HUES6 (cell line): ENCODE data around the gene RHBDD1.
A peak's percentile ranks its signal among the peaks of the same experiment; 100 is the strongest.

ENCODE experiments used
- H3K27ac ChIP-seq: 2 replicates; pipeline ENCODE4 v1.7.0; 2013; ENCODE audit warnings: low read depth, mild to moderate bottlenecking, low read length, inconsistent platforms
- H3K27me3 ChIP-seq: 2 replicates; pipeline ENCODE4 v1.6.1; 2013; ENCODE audit warnings: low read length; ENCODE audit not compliant: control insufficient read depth, insufficient read depth
- H3K36me3 ChIP-seq: 2 replicates; pipeline ENCODE4 v1.6.1; 2013; ENCODE audit warnings: low read length; ENCODE audit not compliant: control insufficient read depth, insufficient read depth
- H3K4me1 ChIP-seq: 2 replicates; pipeline ENCODE4 v1.6.1; 2013; ENCODE audit warnings: low read length; ENCODE audit not compliant: control insufficient read depth, insufficient read depth
- H3K4me3 ChIP-seq: 2 replicates; pipeline ENCODE4 v1.5.1; 2013; ENCODE audit warnings: low read depth, low read length
- H3K9ac ChIP-seq: one replicate; pipeline ENCODE4 v1.6.1; 2013; ENCODE audit warnings: mild to moderate bottlenecking, low read length
- H3K9me3 ChIP-seq: 2 replicates; pipeline ENCODE4 v1.6.1; 2013; ENCODE audit warnings: low read depth, low read length; ENCODE audit not compliant: control insufficient read depth, insufficient read depth

Gene RHBDD1

DNA sequence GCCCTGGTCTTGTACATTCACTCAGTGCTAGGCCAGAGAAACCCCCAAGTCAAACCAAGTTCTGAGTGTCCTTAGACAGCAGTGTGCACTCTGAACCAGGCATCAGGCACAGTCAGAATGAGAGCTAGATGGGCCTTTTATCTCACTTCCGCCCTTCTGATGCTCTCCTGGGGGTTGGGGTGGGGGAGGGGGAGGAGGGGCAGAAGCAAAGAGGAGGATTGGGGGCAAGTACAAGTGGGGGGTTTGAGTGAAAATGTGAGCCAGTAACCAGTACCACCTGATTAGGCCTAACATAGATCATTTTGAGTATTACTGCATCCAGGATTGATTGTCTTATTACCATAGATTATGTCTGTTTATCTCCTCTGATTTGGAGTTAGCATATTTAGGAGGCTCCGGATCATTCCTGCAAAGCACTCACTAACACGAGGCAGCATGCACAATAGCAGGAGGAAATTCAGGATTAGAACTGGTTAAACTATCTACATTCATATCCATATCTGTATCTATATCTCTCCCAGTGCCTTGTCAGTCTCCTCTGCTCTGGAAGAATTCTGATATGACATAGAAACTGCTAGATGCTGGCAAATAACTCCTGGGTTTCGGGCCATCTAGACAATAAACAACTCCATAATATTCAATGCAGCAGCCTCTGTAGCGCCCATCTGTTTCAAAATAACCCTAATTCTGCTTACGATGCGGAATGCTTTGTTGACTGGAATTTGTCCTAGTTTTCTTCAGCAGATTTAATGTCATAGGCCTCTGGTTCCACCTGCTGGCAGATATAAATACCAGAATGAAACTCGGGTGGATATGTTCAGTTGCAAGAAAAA lies 149.1 kb downstream of the RHBDD1 start:
- Histone ChIP-seq H3K9me3 (no peaks in the 10 kb centered on the region), H3K4me3 (no peak overlapping the region), H3K27me3 (no peaks in the 10 kb centered on the region), H3K9ac (no peak overlapping the region), H3K4me1 (peaks cover 14% of the 10 kb centered on the region), H3K36me3 (no peaks in the 10 kb centered on the region), H3K27ac (0 out of 2 replicates have a peak overlapping the region, but pooled peaks have one; percentile 38)

DNA sequence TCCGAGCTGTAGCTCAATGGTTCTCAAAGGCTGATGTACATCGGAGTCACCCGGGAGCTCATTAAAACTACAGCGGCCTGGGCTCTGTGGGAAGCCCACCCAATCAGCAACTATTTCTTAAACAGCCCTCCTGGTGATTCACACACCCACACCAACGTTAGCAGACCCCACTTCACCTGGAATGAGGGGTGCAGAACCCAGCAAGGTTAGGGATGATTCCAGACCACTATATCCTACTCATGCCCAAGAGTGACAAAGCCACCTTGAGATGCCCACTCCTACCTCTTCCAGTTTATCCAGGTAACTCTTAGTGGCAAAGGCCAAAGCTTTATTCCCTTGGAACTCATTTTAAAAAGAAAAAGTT lies 149.7 kb downstream of the RHBDD1 start:
- H3K4me1 ChIP-seq = peaks cover 14% of the 10 kb centered on the region
- H3K4me3 ChIP-seq = no peak overlapping the region
- no peak overlapping the region for H3K27ac ChIP-seq
- H3K9ac ChIP-seq = no peak overlapping the region
- no peaks in the 10 kb centered on the region for H3K36me3 ChIP-seq
- H3K27me3 ChIP-seq = no peaks in the 10 kb centered on the region
- H3K9me3 ChIP-seq = no peaks in the 10 kb centered on the region

DNA sequence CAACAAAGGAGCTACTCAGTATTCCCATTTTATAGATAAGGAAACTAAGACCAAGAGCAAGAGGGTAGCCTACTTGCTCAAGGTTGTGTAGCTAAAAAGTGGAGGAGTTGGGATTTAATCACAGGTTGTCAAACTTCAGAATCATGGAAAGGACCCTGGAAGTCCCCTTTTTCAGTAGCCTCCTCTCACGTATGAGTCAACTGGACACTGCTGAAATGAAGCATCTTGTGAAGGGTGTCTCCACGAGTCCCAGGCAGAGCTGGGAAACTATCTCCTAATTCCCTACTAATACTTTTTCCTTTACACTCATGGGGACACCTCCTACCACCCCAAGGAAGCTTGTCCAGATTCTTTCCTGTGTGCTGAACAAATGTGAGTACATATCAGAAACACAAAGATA lies 155.8 kb downstream of the RHBDD1 start:
- Histone ChIP-seq H3K27ac (no peak overlapping the region), H3K4me1 (no peaks in the 10 kb centered on the region), H3K27me3 (no peaks in the 10 kb centered on the region), H3K36me3 (peaks cover 4% of the 10 kb centered on the region; the same call in 1 of the 2 replicates), H3K9ac (no peak overlapping the region), H3K9me3 (no peaks in the 10 kb centered on the region), H3K4me3 (no peak overlapping the region)

DNA sequence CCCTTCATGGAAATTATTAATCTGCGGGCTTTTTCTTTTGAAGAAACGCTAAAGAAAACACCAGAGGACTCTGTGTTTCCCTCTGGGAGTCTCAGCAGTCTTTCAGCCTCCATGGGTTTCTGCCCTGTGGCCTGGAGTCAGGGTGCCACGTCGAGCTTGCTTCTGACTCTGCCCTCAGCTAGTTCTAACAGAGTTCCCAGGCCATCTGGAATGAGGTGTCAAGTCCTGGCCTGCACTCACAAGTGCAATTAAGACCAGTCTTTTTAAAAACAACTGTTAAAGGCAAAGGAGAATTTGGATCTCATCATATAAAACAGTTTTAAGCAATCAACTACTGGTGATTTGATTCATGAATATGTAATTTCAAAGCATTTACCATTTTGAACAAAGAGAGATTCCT lies 157.3 kb downstream of the RHBDD1 start:
- Histone ChIP-seq H3K9me3 (no peaks in the 10 kb centered on the region), H3K9ac (no peak overlapping the region), H3K27me3 (no peaks in the 10 kb centered on the region), H3K4me3 (no peak overlapping the region), H3K36me3 (peaks cover 4% of the 10 kb centered on the region; the same call in 1 of the 2 replicates), H3K4me1 (no peaks in the 10 kb centered on the region), H3K27ac (no peak overlapping the region)

DNA sequence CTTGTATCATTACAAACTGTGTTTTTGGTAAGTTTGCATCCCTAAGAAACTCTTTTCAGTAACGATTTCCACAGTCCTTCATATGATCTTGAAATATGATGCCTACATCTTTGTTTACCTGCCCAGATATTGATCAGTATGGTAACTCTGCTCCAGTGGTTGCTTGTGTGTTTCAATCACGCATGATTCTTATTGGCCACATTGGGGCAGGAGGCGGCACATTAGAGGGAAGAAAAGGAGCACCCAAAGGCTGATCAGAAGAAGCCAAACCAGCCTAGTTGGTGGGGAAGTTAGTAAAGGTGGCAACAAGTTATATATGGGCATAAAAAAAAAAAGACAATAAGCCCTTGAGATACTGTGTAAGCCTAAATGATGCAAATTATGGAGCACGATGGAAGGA lies 158.9 kb downstream of the RHBDD1 start:
- no peaks in the 10 kb centered on the region for H3K27me3 ChIP-seq
- H3K36me3 ChIP-seq = peaks cover 9% of the 10 kb centered on the region
- H3K4me1 ChIP-seq = no peaks in the 10 kb centered on the region
- no peak overlapping the region for H3K27ac ChIP-seq
- no peak overlapping the region for H3K9ac ChIP-seq
- H3K4me3 ChIP-seq = no peak overlapping the region
- 0 out of 2 replicates have a peak, but pooled peaks cover 3% of the 10 kb centered on the region for H3K9me3 ChIP-seq

DNA sequence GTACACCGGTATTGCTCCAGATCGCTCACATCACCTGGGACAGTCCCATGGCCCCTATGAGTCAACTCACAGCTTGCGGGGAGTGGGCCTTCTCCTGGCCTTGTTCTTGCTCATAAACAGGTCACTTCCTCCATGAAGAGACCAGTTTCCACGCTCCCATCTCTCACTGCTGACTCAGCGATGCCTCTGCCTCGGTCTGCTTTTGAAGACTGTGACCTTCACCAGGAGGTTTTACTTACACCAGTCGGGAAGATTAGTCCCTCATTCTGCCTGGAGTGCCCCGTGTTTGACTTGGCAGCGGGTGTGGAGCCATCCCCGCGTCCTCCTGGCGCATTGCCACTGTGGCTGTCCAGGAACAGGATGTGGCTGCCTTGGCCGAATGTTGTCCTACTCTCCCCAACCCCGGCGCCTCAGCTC lies 159.8 kb downstream of the RHBDD1 start:
- Histone ChIP-seq H3K27me3 (no peaks in the 10 kb centered on the region), H3K4me1 (no peaks in the 10 kb centered on the region), H3K9me3 (peaks cover 6% of the 10 kb centered on the region), H3K36me3 (peaks cover 9% of the 10 kb centered on the region), H3K4me3 (no peak overlapping the region), H3K9ac (no peak overlapping the region), H3K27ac (no peak overlapping the region)

DNA sequence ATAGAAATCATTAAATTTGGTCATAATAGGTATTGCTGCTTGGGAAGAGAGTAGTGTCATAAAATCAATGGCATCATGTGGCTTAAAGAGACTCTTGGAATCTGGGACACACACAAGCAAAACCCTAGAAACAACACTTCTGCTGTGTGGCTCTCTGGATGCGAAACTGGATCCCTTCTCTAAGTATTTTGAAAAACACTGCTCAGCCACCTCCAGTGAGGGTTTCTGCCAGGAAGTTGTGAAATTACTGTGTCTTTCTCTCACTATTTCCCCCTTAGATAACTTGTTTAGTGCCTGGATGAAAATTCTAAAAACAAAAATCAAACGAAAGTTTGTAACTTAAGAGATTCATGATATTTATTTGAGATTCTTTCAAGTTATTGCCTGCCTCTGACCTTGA lies 163.8 kb downstream of the RHBDD1 start:
- Histone ChIP-seq H3K4me3 (no peak overlapping the region), H3K4me1 (no peaks in the 10 kb centered on the region; the same call in 1 of the 2 replicates), H3K27me3 (no peaks in the 10 kb centered on the region), H3K9me3 (peaks cover 8% of the 10 kb centered on the region), H3K9ac (no peak overlapping the region), H3K27ac (no peak overlapping the region), H3K36me3 (peaks cover 9% of the 10 kb centered on the region)

DNA sequence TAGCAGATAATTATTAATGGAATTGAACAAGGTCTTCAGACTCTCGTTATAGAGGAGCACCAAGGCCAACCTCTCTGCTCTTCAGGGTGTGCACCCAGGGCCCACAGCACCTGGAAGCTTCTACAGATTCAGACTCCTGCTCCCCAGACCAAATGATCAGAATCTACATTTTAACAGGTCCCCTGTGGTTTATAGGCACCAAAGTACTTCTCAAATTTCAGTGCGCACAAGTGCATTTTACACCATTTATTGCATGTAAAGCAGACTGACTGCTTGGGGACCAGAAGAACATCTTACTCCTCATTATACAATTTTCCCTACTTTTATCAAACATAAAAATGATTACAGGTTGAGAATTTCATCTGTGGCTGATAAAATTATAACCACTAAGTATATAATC lies 164.3 kb downstream of the RHBDD1 start:
- Histone ChIP-seq H3K4me3 (no peak overlapping the region), H3K27ac (no peak overlapping the region), H3K4me1 (no peaks in the 10 kb centered on the region; the same call in 1 of the 2 replicates), H3K36me3 (peaks cover 9% of the 10 kb centered on the region), H3K27me3 (no peaks in the 10 kb centered on the region), H3K9ac (no peak overlapping the region), H3K9me3 (peaks cover 8% of the 10 kb centered on the region)

DNA sequence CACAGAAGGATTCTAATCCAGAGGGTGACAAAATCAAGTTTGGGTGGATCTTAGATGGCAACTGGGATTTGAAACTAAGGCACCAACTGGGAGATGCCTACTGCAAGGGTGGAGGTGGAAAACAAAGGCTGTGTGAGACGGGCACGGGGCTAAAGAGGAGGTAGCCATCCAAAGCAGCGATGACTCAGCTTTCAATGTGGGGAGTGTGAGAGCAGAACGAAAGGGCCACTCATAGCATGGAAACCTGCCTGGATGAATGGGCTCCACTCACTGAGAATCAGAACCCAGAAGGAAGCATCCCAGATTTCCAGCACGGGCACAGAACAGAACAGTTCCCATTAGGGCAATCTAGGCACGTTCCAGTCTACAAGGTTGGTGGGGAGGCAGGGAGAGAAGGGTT lies 168.6 kb downstream of the RHBDD1 start:
- no peak overlapping the region for H3K4me3 ChIP-seq
- no peak overlapping the region for H3K27ac ChIP-seq
- peaks cover 5% of the 10 kb centered on the region for H3K9me3 ChIP-seq
- no peaks in the 10 kb centered on the region; the same call in 1 of the 2 replicates for H3K36me3 ChIP-seq
- H3K4me1 ChIP-seq = no peaks in the 10 kb centered on the region; the same call in 1 of the 2 replicates
- H3K27me3 ChIP-seq = no peaks in the 10 kb centered on the region
- H3K9ac ChIP-seq = no peak overlapping the region

DNA sequence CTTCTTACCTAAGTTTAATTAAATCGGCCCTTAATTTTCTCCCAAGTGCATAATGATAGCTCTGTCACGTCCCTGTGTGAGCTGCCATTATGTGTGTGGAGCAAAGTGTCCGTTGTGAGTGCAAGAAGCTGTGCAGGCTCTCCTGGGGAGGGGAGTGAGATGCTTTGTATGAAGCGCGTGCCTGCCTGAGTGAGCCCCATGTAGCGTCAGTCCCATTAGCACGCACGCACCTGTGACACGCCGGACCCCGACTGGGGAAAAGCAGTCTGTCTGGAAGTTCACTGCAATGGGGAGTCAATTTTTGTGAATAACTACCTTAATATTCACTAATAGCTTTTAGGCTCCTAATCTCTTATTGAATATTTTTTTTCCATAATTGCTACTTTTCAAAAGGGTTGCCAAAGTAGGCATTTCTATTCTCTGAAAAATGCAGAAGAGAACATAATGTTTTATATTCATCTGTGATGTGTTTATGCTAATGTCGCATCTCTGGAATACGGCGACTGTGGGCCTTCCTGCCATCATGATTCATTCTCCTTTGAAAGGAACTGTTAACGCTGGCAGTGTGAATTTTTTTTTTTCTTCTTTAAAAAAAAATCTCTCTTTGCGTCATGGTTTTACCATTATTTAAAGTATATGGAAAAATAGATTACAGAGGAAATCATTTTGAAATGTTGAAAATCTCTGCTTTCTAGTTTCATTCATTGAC lies 170.5 kb downstream of the RHBDD1 start:
- H3K36me3 ChIP-seq = no peaks in the 10 kb centered on the region
- no peaks in the 10 kb centered on the region; the same call in 1 of the 2 replicates for H3K4me1 ChIP-seq
- no peaks in the 10 kb centered on the region; the same call in 1 of the 2 replicates for H3K9me3 ChIP-seq
- H3K27me3 ChIP-seq = no peaks in the 10 kb centered on the region
- H3K9ac ChIP-seq = no peak overlapping the region
- H3K4me3 ChIP-seq = no peak overlapping the region
- H3K27ac ChIP-seq = no peak overlapping the region; the same call in 1 of the 2 replicates

DNA sequence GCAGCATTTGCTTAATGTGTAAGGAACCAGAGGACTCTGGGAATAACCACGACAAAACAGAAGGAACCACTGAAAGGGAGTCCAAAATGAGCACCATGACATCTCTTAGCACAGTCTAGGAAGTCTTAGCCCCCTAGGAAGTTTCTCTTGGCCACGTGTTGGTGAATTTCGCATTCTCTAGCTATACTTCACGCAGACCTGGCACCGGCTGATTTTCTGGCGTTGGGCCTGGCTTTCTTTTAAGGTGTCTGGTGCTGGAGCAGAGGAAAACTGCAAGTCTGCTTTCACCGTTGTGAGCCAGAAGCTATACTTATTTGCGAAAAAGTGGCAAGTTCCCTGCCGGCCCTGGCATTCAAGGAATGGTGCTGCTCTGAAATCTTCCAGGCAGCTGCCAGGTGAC lies 171.3 kb downstream of the RHBDD1 start:
- H3K36me3 ChIP-seq = no peaks in the 10 kb centered on the region
- no peak overlapping the region for H3K27ac ChIP-seq
- no peak overlapping the region for H3K9ac ChIP-seq
- H3K9me3 ChIP-seq = no peaks in the 10 kb centered on the region; the same call in 1 of the 2 replicates
- H3K4me3 ChIP-seq = no peak overlapping the region
- no peaks in the 10 kb centered on the region for H3K27me3 ChIP-seq
- no peaks in the 10 kb centered on the region; the same call in 1 of the 2 replicates for H3K4me1 ChIP-seq
